Activated T-cell treated with anti-CD3 and anti-CD28 coated beads, Interleukin-2, amount 50 U/mL, for 4 hours (primary cell): ENCODE measurements around the gene DENND4A. TPM values are rescaled to one million over a fixed set of nuclear protein-coding genes. Genes with fewer than 3 reads are reported as not detected.

Experiments
- ATAC-seq, 2 donors: fragments of 200-7000 bp; cut with Tn5 transposase; one replicate each; pipeline ENCODE4 v1.10.0; 2021
- DNase-seq: peaks from one replicate; pipeline ENCODE4 v3.0.0-alpha.2; 2020
- H3K27me3 Mint-ChIP-seq: one replicate; pipeline ENCODE4 v1.8.0; 2021; ENCODE audit warnings: low read depth, mixed read lengths
- H3K36me3 Mint-ChIP-seq: one replicate; pipeline ENCODE4 v1.8.0; 2022; ENCODE audit warnings: mixed read lengths; ENCODE audit not compliant: insufficient read depth
- H3K4me1 Mint-ChIP-seq: one replicate; pipeline ENCODE4 v1.8.0; 2021; ENCODE audit warnings: low read depth, mixed read lengths
- H3K4me3 Mint-ChIP-seq: one replicate; pipeline ENCODE4 v1.8.0; 2021; ENCODE audit warnings: mild to moderate bottlenecking, moderate library complexity, mixed read lengths
- H3K9me3 Mint-ChIP-seq: one replicate; pipeline ENCODE4 v1.8.0; 2021; ENCODE audit warnings: mixed read lengths
- total RNA-seq, 3 donors: library from RNA; stranded (reverse); gene quantifications; one replicate each; pipeline ENCODE4 v1.2.1, GENCODE V29; 2021

Gene DENND4A
- total RNA-seq, 3 donors from 2014 or later = 24.2 to 26.0 (median 25.0) TPM

DNA sequence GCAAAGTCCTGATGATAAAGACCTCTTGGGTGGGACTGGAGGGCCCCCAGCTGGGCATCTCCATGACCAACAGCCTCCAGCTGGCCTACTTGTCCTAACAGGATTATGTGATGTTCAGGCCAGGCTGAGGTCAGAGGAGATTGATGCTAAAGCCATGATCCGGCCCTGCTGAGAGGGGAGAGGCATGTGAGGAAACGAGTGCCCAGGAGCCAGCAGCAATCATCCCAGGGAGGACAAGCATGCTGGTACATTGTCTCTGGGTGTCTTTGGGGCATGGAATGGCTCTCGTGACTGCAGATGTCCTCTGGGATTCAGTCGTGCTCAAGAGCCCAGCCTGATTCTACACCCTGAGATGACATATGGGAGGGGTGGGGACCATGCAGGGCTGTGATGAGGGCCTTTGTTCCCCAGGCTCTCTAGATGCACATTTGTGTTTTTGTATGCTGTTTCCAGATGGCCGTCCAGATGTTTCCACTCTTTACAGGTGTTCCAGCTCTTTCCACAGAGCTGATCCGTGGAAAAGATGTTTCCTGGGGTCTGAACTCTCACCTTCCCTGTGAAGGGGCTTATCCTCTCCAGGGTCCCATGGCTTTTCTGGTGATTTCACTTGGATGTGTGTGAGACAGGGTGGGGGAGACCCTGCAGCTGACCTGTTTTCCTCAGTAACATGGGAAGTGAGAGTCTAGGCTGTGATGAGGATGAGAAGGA lies 150.2 kb downstream of the DENND4A start:
- H3K4me1 Mint-ChIP-seq = peaks cover 9% of the 10 kb centered on the region
- H3K27me3 Mint-ChIP-seq = no peaks in the 10 kb centered on the region
- no peak overlapping the region for H3K4me3 Mint-ChIP-seq
- ATAC-seq (no peak), DNase-seq (no peak)
- peaks cover 5% of the 10 kb centered on the region for H3K36me3 Mint-ChIP-seq
- H3K9me3 Mint-ChIP-seq = no peaks in the 10 kb centered on the region

DNA sequence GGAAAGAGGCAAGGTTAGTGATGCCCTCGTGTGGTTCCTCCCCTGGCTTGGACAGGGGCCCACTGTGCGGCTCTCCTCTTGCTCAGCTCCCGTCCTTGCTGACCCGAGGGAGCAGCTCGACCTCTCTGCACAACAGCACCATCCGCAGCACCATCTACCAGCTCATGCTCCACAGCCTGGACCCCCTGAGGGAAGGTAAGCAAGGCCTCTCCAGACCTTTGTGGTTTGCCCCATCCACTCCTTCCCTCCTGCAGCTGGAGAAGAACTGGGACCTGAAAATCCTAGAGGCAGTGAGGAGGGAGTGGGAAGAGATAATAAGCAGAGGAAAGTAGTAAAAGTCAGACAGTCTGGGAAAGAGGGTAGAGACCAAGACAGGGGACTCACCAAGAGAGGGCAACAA lies 152.6 kb downstream of the DENND4A start:
- no peaks in the 10 kb centered on the region for H3K36me3 Mint-ChIP-seq
- H3K27me3 Mint-ChIP-seq = no peaks in the 10 kb centered on the region
- no peak for ATAC-seq
- H3K4me3 Mint-ChIP-seq = no peak overlapping the region
- H3K9me3 Mint-ChIP-seq = no peaks in the 10 kb centered on the region
- peaks cover 9% of the 10 kb centered on the region for H3K4me1 Mint-ChIP-seq
- no peak for DNase-seq

DNA sequence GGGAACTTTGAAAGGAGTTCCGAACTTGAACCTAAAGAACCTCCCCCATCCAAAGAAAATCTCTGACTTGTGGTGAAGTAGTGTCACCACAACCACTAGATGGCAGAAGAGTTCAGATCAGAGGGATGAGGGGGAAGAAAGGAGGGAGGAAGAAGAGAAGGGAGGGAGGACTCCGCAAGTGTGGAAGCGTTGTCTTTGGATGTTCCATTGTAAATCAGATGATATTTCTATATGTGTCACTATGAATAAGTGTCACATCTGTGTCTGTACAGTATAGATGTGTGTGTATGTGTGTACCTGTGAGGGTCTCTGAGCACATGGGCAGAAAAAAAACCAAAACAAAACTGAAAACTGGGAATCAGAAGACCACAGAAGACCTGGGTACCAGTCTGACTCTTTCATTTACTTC lies 153.4 kb downstream of the DENND4A start:
- H3K36me3 Mint-ChIP-seq = no peaks in the 10 kb centered on the region
- peak; percentile 85 to 87 for ATAC-seq
- no peak for DNase-seq
- no peaks in the 10 kb centered on the region for H3K27me3 Mint-ChIP-seq
- H3K4me3 Mint-ChIP-seq = no peak overlapping the region
- no peaks in the 10 kb centered on the region for H3K9me3 Mint-ChIP-seq
- H3K4me1 Mint-ChIP-seq = peaks cover 9% of the 10 kb centered on the region

DNA sequence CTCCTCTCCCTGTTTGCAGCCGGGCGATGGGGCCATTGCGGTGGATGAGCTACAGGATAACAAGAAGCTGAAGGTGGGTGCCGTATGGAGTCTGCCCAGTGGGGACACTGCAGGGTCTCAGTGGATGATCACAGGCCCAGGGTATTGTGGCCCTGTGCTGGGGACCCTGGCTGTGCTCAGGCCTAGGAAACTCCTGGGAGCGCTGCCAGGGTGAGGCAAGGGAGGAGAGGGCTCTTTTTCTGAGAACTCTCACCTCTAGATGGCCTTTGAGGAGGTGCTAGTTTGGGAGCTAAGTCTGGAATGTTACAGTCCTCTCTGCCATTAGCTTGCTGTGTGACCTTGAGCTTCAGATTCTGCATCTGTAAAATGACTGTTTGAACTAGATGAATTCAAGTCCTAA lies 154.0 kb downstream of the DENND4A start:
- DNase-seq (no peak), ATAC-seq (no peak)
- peaks cover 9% of the 10 kb centered on the region for H3K4me1 Mint-ChIP-seq
- no peaks in the 10 kb centered on the region for H3K27me3 Mint-ChIP-seq
- no peak overlapping the region for H3K4me3 Mint-ChIP-seq
- H3K36me3 Mint-ChIP-seq = no peaks in the 10 kb centered on the region
- H3K9me3 Mint-ChIP-seq = no peaks in the 10 kb centered on the region

DNA sequence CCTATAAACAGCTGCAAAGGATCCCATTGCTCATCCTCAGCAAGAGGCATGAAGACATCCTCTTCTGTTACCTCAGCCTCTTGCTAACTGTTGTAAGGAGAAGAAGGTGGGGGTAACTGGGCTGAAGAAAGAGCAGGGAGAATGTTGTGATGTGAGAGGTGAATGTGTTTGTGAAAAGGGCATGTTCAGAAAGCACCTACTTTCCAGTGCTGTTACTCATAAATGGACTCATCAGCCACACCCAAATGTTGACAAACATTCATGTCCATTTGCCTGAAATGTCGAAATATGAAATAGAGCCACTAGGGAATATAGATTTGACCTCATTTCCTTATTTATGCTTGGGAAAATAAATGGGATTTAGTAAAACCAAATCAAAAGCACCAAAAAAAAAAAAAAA lies 157.7 kb downstream of the DENND4A start:
- DNase-seq (no peak), ATAC-seq (no peak)
- Mint-ChIP-seq H3K4me1 (peaks cover 23% of the 10 kb centered on the region), H3K36me3 (no peaks in the 10 kb centered on the region), H3K9me3 (no peaks in the 10 kb centered on the region), H3K27me3 (no peaks in the 10 kb centered on the region), H3K4me3 (no peak overlapping the region)

DNA sequence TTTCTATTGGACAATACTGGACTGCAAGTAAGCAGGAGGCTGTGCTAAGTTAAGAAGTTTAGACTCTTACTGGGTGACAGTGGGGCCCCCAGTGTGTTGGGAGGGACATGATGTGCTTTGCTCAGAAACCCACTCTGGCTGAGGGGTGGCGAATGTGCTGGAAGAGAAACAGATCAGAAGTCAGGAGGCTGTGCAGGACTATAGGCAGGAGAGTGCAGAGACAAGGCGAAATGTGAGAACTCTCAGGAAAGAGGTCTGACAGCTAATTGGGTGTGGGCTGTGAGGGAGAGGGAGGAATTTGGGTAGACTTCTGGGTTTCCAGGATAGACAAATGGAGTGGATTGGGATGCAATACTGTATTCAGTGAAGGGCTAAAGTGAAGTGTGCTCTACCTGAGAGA lies 158.3 kb downstream of the DENND4A start:
- ATAC-seq (no peak), DNase-seq (no peak)
- H3K4me1 Mint-ChIP-seq = peaks cover 19% of the 10 kb centered on the region
- H3K36me3 Mint-ChIP-seq = no peaks in the 10 kb centered on the region
- H3K4me3 Mint-ChIP-seq = no peak overlapping the region
- H3K27me3 Mint-ChIP-seq = no peaks in the 10 kb centered on the region
- H3K9me3 Mint-ChIP-seq = no peaks in the 10 kb centered on the region

DNA sequence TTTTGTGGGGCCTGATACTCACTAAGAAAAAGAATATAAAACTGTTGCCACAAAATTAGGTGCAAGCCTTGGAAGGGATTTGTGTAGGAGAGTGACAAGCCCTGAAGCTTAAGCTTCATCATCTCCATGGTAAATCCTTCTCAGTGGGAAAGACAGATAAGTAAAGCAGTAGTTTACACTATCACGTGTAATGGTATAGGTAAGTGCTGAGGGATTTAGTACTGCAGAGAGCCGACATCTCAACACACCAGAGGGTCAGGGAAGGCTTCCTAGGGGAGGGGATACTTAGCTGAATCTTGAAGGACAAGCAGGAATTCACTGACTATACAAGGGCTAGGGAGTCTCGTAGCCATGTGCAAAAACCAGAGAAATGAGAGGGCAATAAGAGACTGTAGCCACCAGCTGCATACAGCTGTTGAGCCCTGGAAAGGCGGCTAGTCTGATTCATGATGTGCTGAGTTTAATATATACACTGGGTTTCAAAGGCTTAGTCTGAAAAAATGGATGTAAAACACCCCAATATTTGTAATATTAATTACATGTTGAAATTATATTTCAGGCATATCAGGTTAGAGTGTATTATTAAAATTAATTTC lies 159.2 kb downstream of the DENND4A start:
- Mint-ChIP-seq H3K36me3 (no peaks in the 10 kb centered on the region), H3K9me3 (no peaks in the 10 kb centered on the region), H3K4me1 (peaks cover 14% of the 10 kb centered on the region), H3K4me3 (no peak overlapping the region), H3K27me3 (no peaks in the 10 kb centered on the region)
- DNase-seq (no peak), ATAC-seq (no peak)

DNA sequence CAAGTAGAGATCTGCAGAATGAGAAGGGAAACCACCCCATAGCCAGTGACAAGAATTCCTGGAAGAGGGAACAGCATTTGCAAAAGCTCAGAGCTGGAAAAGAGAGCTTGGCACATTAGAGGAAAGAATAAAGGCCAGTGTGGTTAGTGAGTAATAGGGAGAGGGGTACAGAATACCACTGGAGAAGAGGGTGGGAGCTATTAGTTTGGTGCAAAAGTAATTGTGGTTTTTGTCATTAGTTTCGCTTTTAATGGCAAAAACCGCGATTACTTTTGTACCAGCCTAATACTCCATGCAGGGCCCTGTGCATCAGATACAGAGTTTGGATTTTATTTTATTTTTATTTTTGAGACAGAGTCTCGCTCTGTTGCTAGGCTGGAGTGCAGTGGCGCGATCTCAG lies 160.6 kb downstream of the DENND4A start:
- Mint-ChIP-seq H3K4me1 (peaks cover 14% of the 10 kb centered on the region), H3K27me3 (no peaks in the 10 kb centered on the region), H3K4me3 (peak overlapping the region; percentile 48), H3K36me3 (no peaks in the 10 kb centered on the region), H3K9me3 (no peaks in the 10 kb centered on the region)
- ATAC-seq (no peak), DNase-seq (no peak)

DNA sequence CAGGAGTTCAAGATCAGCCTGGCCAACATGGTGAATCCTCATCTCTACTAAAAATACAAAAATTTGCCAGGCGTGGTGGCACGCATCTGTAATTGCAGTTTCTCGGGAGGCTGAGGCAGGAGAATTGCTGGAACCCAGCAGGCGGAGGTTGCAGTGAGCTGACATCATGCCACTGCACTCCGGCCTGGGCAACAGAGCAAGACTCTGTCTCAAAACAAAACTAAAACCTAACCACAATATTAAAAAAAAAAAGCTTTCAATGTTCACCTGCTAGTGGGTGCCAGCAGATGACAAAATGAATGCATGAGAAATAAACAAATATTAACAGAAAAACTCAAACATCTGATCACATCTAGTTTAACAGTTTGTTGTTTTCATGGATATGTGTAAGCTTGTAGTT lies 161.3 kb downstream of the DENND4A start:
- DNase-seq (no peak), ATAC-seq (no peak)
- Mint-ChIP-seq H3K4me3 (no peak overlapping the region), H3K4me1 (peaks cover 14% of the 10 kb centered on the region), H3K36me3 (no peaks in the 10 kb centered on the region), H3K27me3 (no peaks in the 10 kb centered on the region), H3K9me3 (no peaks in the 10 kb centered on the region)

DNA sequence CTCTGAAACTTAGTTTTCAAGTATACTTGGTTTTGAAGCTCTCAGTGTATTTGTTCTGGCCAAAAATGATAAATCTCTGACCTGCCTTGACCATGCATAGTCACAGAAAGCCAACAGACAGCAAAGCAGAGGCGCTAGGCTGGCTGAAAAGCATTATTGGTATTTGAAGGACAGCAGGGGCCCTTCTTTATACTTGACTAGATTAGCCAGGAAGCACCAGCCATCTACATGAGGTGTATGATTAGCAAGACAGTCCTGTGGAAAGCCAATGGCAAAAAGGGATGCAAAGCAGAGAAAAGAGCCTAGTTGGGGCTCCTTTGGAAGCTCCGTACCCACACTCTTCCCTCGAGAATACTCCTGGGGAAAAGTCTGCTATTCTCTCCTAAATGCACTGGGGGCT lies 162.5 kb downstream of the DENND4A start:
- Mint-ChIP-seq H3K36me3 (peaks cover 6% of the 10 kb centered on the region), H3K4me1 (peaks cover 14% of the 10 kb centered on the region), H3K27me3 (no peaks in the 10 kb centered on the region), H3K9me3 (no peaks in the 10 kb centered on the region), H3K4me3 (no peak overlapping the region)
- DNase-seq = no peak
- ATAC-seq = no peak

DNA sequence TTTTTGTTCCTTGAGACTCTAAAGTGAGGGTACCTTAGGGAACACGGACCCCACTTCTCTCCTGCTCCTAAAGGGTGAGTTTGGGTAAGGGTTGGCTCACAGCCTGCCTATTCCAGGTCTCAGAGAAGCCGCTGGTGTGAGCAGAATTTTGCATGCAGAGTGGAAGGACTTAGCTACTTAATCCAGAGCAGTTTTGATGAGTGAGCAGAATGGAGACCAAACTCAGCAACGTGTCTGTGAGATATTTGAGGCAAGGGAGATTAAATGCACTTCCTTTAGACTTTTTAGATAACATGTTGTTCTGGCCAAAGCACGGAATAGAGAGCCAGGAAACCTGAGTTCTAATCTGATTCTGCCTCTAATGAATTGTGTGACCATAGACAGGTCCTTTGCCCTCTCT lies 165.2 kb downstream of the DENND4A start:
- DNase-seq = no peak
- ATAC-seq = no peak
- Mint-ChIP-seq H3K27me3 (no peaks in the 10 kb centered on the region), H3K4me1 (peaks cover 9% of the 10 kb centered on the region), H3K4me3 (no peak overlapping the region), H3K9me3 (no peaks in the 10 kb centered on the region), H3K36me3 (peaks cover 12% of the 10 kb centered on the region)

DNA sequence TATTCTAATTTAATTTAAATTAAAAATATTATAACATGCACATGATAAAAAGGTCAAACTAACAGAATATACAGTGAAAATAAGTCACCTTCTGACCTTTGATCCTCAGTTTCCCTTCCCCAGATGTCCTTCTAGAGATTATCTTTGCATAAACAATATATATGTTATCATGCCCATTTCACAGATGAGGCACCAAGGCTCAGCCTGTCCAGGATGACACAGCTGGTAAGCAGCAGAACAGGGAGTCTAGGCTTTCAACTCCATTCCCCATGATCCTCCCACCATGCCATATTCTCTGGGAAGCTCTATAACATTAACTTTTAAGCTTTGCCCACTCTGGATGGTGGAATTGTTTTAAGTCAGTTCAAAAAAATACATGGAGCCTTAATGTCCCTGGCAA lies 169.0 kb downstream of the DENND4A start:
- H3K9me3 Mint-ChIP-seq = no peaks in the 10 kb centered on the region
- H3K27me3 Mint-ChIP-seq = no peaks in the 10 kb centered on the region
- ATAC-seq = no peak
- H3K4me1 Mint-ChIP-seq = no peaks in the 10 kb centered on the region
- H3K4me3 Mint-ChIP-seq = no peak overlapping the region
- H3K36me3 Mint-ChIP-seq = peaks cover 17% of the 10 kb centered on the region
- no peak for DNase-seq

DNA sequence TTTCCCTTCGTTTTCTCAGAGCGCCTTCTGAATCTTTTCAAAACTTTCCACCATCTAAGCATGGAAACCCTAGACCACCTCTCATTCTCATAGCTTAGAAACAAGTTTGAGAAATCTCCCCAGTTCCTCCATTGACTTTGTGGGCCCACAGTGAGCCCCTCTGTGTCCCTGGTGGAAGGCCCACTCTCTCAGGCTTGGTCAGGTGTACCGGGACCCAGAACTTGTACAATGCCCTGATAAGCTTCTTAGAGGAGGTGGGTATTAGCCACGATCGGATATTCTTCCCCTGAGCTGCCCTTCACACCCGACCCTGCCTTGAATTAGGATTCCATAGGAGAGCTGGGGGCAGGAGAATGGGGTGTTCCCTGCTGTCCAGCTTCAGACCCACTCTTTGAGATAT lies 170.5 kb downstream of the DENND4A start, which contains the start of gene SLC24A1:
Gene SLC24A1, plus strand, starts transcription at position 301 of the 400 bp plus-strand sequence. CDS start 2,143 bp downstream, outside the sequence.
- no peak for DNase-seq
- Mint-ChIP-seq H3K27me3 (no peaks in the 10 kb centered on the region), H3K9me3 (no peaks in the 10 kb centered on the region), H3K4me1 (no peaks in the 10 kb centered on the region), H3K36me3 (peaks cover 17% of the 10 kb centered on the region), H3K4me3 (no peak within 1 kb of the TSS)
- ATAC-seq = no peak

DNA sequence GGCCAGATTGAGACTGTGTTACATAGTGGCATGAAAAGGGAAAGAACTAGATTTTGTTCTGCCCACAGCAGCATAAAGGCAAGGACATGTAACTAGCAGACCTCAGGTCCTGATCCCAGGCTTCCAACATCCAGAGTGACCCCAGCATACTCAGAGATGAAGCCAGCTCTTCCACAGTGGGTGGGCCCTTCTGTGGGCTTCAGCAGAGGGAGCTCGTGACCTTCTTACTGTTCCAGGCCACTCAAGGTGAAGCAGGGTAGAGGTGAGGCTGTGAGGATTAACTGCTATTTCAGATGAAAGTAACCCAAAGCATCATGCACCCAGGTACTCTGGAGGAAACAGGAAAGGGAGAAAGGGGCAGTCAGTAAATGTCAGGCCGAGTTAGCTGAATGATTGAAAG lies 171.3 kb downstream of the DENND4A start:
- Mint-ChIP-seq H3K9me3 (no peaks in the 10 kb centered on the region), H3K27me3 (no peaks in the 10 kb centered on the region), H3K36me3 (peaks cover 17% of the 10 kb centered on the region), H3K4me1 (no peaks in the 10 kb centered on the region), H3K4me3 (no peak overlapping the region)
- DNase-seq = no peak
- ATAC-seq = no peak

DNA sequence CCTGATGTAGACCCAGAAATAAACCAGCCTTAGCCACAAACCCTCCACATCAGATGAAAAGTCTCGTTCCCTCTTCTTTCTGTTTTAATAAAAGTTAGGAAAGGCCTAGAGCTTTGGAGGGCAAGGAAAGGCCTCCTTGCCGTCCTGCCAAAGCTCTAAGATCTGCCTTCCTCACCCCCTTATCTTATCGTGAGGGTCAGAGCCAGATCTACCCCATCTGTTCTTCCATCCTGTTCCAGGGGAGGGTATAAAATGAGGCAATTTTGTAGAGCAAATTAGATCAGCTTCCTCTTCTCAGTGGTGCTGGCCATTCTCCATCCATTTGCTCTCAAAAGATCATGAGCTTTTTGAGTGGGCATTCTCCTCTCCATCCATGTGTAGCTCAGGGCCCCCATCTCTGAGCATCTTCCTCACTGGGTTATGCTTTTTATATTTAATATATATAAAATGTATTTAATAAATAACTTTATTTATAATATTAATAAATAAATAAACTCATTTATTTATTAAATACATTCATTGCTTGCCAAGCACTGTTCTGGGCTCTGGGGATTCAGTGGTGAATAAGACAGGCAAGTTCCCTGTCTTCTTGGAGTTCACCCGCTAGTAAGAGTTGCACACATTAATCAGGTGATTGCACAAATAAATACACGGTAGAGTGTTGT lies 172.3 kb downstream of the DENND4A start:
- no peak for DNase-seq
- H3K4me3 Mint-ChIP-seq = no peak overlapping the region
- H3K9me3 Mint-ChIP-seq = no peaks in the 10 kb centered on the region
- no peak for ATAC-seq
- H3K36me3 Mint-ChIP-seq = peaks cover 12% of the 10 kb centered on the region
- H3K27me3 Mint-ChIP-seq = no peaks in the 10 kb centered on the region
- H3K4me1 Mint-ChIP-seq = no peaks in the 10 kb centered on the region
